A549 (cell line): ENCODE results near the gene FAM174B. TPM values are rescaled to one million over a fixed set of nuclear protein-coding genes. Genes with fewer than 3 reads are reported as not detected.

Experiments
- ATAC-seq, 2 experiments: fragments of 200-7000 bp in 1 of 2; fragments of >200 bp in 1 of 2; cut with Nextera tagmentation in 1 of 2; cut with Tn5 transposase in 1 of 2; 3 replicates each; pipeline versions ENCODE4 v1.8.0 to v1.9.1; 2018 to 2020; ENCODE audit warnings: mild to moderate bottlenecking in 1 of 2, moderate library complexity in 1 of 2
- CTCF ChIA-PET: fragments of 300-600 bp; sonication (Branson Sonifier 250); formaldehyde crosslinking; extraction: SDS; loops from one replicate; lab custom pipeline; 2021; ENCODE audit warnings: antibody characterized with exemption, inconsistent platforms; lab: Yijun Ruan, JAX
- POLR2A ChIA-PET: fragments of 350-600 bp; formaldehyde crosslinking; extraction: SDS; loops from one replicate; lab custom pipeline; 2021; ENCODE audit warnings: antibody characterized with exemption, inconsistent platforms; lab: Yijun Ruan, JAX
- DNase-seq, 2 experiments: peaks; one replicate each; pipeline versions ENCODE4 v3.0.0 to v3.0.0-alpha.2; 2011 to 2016; ENCODE audit warnings: low read depth in 1 of 2, low spot score in 1 of 2
- FAIRE-seq: peaks from 2 replicates; lab custom pipeline; 2011; peaks lifted over from hg19 to GRCh38; lab: Jason Lieb, UNC
- H3K27ac ChIP-seq, 2 experiments: fragments of >200 bp; sonication (Bioruptor Twin); formaldehyde crosslinking; 3 replicates each; pipeline ENCODE4 v1.5.1; 2016 to 2017
- H3K4me1 ChIP-seq: fragments of >200 bp; sonication (Bioruptor Twin); formaldehyde crosslinking; 3 replicates; pipeline ENCODE4 v1.6.1; 2016
- H3K4me2 ChIP-seq: fragments of >200 bp; sonication (Bioruptor Twin); formaldehyde crosslinking; 3 replicates; pipeline ENCODE4 v1.6.1; 2016
- H3K4me3 ChIP-seq: fragments of >200 bp; sonication (Bioruptor Twin); formaldehyde crosslinking; 3 replicates; pipeline ENCODE4 v1.5.1; 2016
- H3K9me3 ChIP-seq: fragments of >200 bp; sonication (Bioruptor Twin); formaldehyde crosslinking; 3 replicates; pipeline ENCODE4 v1.6.1; 2016
- ATOH8 ChIP-seq: fragments of 250-450 bp; sonication (Bioruptor Pico); IDR thresholded peaks from 2 replicates; pipeline ENCODE4 v1.5.0; 2020; ENCODE audit warnings: low read depth, mild to moderate bottlenecking, moderate library complexity
- CBX2 ChIP-seq: fragments of 200-600 bp; sonication (generic); IDR thresholded peaks from 2 replicates; pipeline ENCODE4 v1.6.1; 2016; ENCODE audit warnings: low read depth, mild to moderate bottlenecking, borderline replicate concordance
- CTCF ChIP-seq: fragments of >200 bp; sonication (Bioruptor Twin); formaldehyde crosslinking; IDR thresholded peaks from 3 replicates; pipeline ENCODE4 v1.5.1; 2016
- ELK1 ChIP-seq: fragments of 150-350 bp; IDR thresholded peaks from 2 replicates; pipeline ENCODE4 v1.6.1; 2014; ENCODE audit warnings: low read depth, mild to moderate bottlenecking, low read length
- ESRRA ChIP-seq: fragments of 150-350 bp; IDR thresholded peaks from 2 replicates; pipeline ENCODE4 v1.6.1; 2014; ENCODE audit warnings: mild to moderate bottlenecking, low read length, borderline replicate concordance
- FOSB ChIP-seq: fragments of 250-450 bp; sonication (Bioruptor Pico); IDR thresholded peaks from 2 replicates; pipeline ENCODE4 v1.5.0; 2020; ENCODE audit warnings: mild to moderate bottlenecking, moderate library complexity
- FOSL2 ChIP-seq, 2 experiments: fragments of 450-650 bp in 1 of 2; fragments of >200 bp in 1 of 2; sonication (Bioruptor Twin) in 1 of 2; formaldehyde crosslinking; IDR thresholded peaks; 2 replicates each; pipeline versions ENCODE4 v1.5.0 to v1.6.1; 2016 to 2020; ENCODE audit warnings: mild to moderate bottlenecking in 1 of 2, moderate library complexity in 1 of 2
- FOXS1 ChIP-seq: fragments of 250-450 bp; sonication (Bioruptor Pico); IDR thresholded peaks from 2 replicates; pipeline ENCODE4 v1.5.0; 2020; ENCODE audit warnings: mild to moderate bottlenecking, moderate library complexity
- GATA3 ChIP-seq: IDR thresholded peaks from 2 replicates; pipeline ENCODE4 v1.6.1; 2012; ENCODE audit warnings: borderline replicate concordance
- HOXA7 ChIP-seq: fragments of 250-450 bp; sonication (Bioruptor Pico); IDR thresholded peaks from 2 replicates; pipeline ENCODE4 v1.5.0; 2020; ENCODE audit warnings: mild to moderate bottlenecking, moderate library complexity
- JUN ChIP-seq, 2 experiments: fragments of >200 bp; sonication (Bioruptor Twin); formaldehyde crosslinking; IDR thresholded peaks; 2 replicates in 1 of 2; 3 replicates in 1 of 2; pipeline ENCODE4 v1.6.1; 2016 to 2017
- JUNB ChIP-seq: fragments of >200 bp; sonication (Bioruptor Twin); formaldehyde crosslinking; IDR thresholded peaks from 2 replicates; pipeline ENCODE4 v1.6.1; 2016
- MAZ ChIP-seq: fragments of 150-350 bp; IDR thresholded peaks from 2 replicates; pipeline ENCODE4 v1.6.1; 2014; ENCODE audit warnings: antibody characterized with exemption, low read depth, low read length, borderline replicate concordance
- MYC ChIP-seq: IDR thresholded peaks from 2 replicates; pipeline ENCODE4 v1.6.1; 2012; ENCODE audit warnings: mild to moderate bottlenecking, inconsistent platforms, low read length, improper control_type of control experiment, borderline replicate concordance
- RAD21 ChIP-seq, 2 experiments: fragments of >200 bp in 1 of 2; sonication (Bioruptor Twin) in 1 of 2; formaldehyde crosslinking in 1 of 2; IDR thresholded peaks in 1 of 2; conservative IDR thresholded peaks in 1 of 2; 2 replicates in 1 of 2; 3 replicates in 1 of 2; pipeline ENCODE4 v1.6.1; 2012 to 2018; ENCODE audit warnings: inconsistent platforms in 1 of 2
- RFX5 ChIP-seq: fragments of 450-650 bp; IDR thresholded peaks from 2 replicates; pipeline ENCODE4 v1.7.1; 2014; ENCODE audit warnings: antibody characterized with exemption, mild to moderate bottlenecking, moderate library complexity
- RNF2 ChIP-seq: fragments of 200-600 bp; sonication (generic); IDR thresholded peaks from 2 replicates; pipeline ENCODE4 v1.6.1; 2016; ENCODE audit warnings: low read depth, mild to moderate bottlenecking, antibody characterized with exemption, moderate library complexity, borderline replicate concordance
- SMC3 ChIP-seq: fragments of >200 bp; sonication (Bioruptor Twin); formaldehyde crosslinking; IDR thresholded peaks from 3 replicates; pipeline ENCODE4 v1.6.1; 2018; ENCODE audit warnings: inconsistent platforms
- TFCP2L1 ChIP-seq: fragments of 250-450 bp; sonication (Bioruptor Pico); IDR thresholded peaks from 2 replicates; pipeline ENCODE4 v1.5.0; 2021; ENCODE audit warnings: mild to moderate bottlenecking
- ZC3H11A ChIP-seq: fragments of 450-650 bp; IDR thresholded peaks from 2 replicates; pipeline ENCODE4 v1.6.1; 2014; ENCODE audit warnings: antibody characterized with exemption, mild to moderate bottlenecking
- ZNF302 ChIP-seq: fragments of 250-450 bp; sonication (Bioruptor Pico); IDR thresholded peaks from 2 replicates; pipeline ENCODE4 v1.9.0; 2021; ENCODE audit warnings: inconsistent platforms, mild to moderate bottlenecking, moderate library complexity
- ZSCAN20 ChIP-seq: fragments of 250-450 bp; sonication (Bioruptor Pico); IDR thresholded peaks from 2 replicates; pipeline ENCODE4 v1.8.0; 2022; ENCODE audit warnings: mild to moderate bottlenecking, moderate library complexity
- WGBS: methylation state at CpG from one replicate; pipeline ENCODE4 v1.1.6; 2017; ENCODE audit errors: missing lambda C conversion rate; 5-methylcytosine and 5-hydroxymethylcytosine counted together
- polyA plus RNA-seq, 4 experiments: library from polyadenylated mRNA; depleted of rRNA in 3 of 4; stranded (reverse); fragments of >200 nt; fragmentation: RNase III in 1 of 4; extraction: RNeasy Plus Mini Kit Qiagen cat#74134 plus additional on column Dnase treatment in 1 of 4; gene quantifications; 2 replicates in 3 of 4; 3 replicates in 1 of 4; pipeline ENCODE4 v1.2.3, GENCODE V29; 2011 to 2017

Gene FAM174B
- polyA plus RNA-seq, 2 of the 4 experiments (the other 2 are of a cell fraction) = 4.6 to 13.9 TPM

- peaks cover 12% of the 10 kb centered on the region; the same call in 2 of the 3 replicates for H3K9me3 ChIP-seq
- no peaks in the 10 kb centered on the region for H3K4me1 ChIP-seq
- H3K27ac ChIP-seq = no peak overlapping the region
- ChIA-PET POLR2A (no interaction called here), CTCF (interaction anchor here (1.0 to 5.5 kb wide), 7 partner anchors 11 to 596 kb away, joined by 3 to 30 read pairs (median 4); no protein-coding TSS in a partner anchor)
- no peak overlapping the region for H3K4me3 ChIP-seq
- 34% methylated on average over 5 of the region's 5 CpGs for WGBS
- FAIRE-seq = peak; percentile 73
- peak; percentile 50; the same call in 2 of the 3 replicates for TF ChIP-seq SMC3
- peak; percentile 36 to 70; a peak in 4 of 5 replicates for TF ChIP-seq RAD21 (conservative IDR thresholded peaks at IDR 0.05 in 1 of 2, IDR thresholded peaks at IDR 0.05 in 1 of 2)
- TF ChIP-seq ZSCAN20 = no peak
- TF ChIP-seq CTCF = peak; percentile 45
- ATAC-seq = peak; percentile 95 to 99
- peak; percentile 72 to 79 for DNase-seq
- no peak overlapping the region for H3K4me2 ChIP-seq
These were observed 38.2 kb upstream of the FAM174B start for GRCh38 chr15:92693691-92694331.

GRCh38 chr15:92690395-92690794 lies 34.8 kb upstream of the FAM174B start:
- no peak for DNase-seq
- Histone ChIP-seq H3K4me1 (no peaks in the 10 kb centered on the region), H3K4me2 (no peak overlapping the region), H3K9me3 (peaks cover 11% of the 10 kb centered on the region; the same call in 1 of the 3 replicates), H3K4me3 (no peak overlapping the region), H3K27ac (no peak overlapping the region)
- POLR2A ChIA-PET = no interaction called here
- no peak for TF ChIP-seq FOSB (CRISPR knock-in tag)
- TF ChIP-seq ZC3H11A = no peak
- no peak for TF ChIP-seq JUNB
- TF ChIP-seq HOXA7 (CRISPR knock-in tag) = no peak
- no peak for TF ChIP-seq FOXS1 (CRISPR knock-in tag)
- TF ChIP-seq ELK1 = no peak
- no peak for TF ChIP-seq MAZ
- TF ChIP-seq MYC = no peak
- no peak for TF ChIP-seq ESRRA
- TF ChIP-seq RNF2 = no peak
- TF ChIP-seq GATA3 = no peak
- TF ChIP-seq TFCP2L1 (CRISPR knock-in tag) = no peak
- no peak for TF ChIP-seq ATOH8 (CRISPR knock-in tag)
- no peak for TF ChIP-seq CBX2
- no peak for TF ChIP-seq RFX5
- no peak for TF ChIP-seq SMC3
- TF ChIP-seq FOSL2 (IDR thresholded peaks at IDR 0.05) = no peak
- TF ChIP-seq FOSL2 (CRISPR knock-in tag; IDR thresholded peaks at IDR 0.05) = no peak
- TF ChIP-seq JUN (IDR thresholded peaks at IDR 0.05) = no peak
- no peak for TF ChIP-seq ZNF302 (CRISPR knock-in tag)
- FAIRE-seq = no peak
- 25% methylated on average over 3 of the region's 3 CpGs for WGBS
- no peak for ATAC-seq
- CTCF ChIA-PET = interaction anchor here (0.5 to 1.5 kb wide), 5 partner anchors 11 to 545 kb away, joined by 3 to 6 read pairs (median 4); no protein-coding TSS in a partner anchor
